ENCODE results near the gene SHISA7.

DNA sequence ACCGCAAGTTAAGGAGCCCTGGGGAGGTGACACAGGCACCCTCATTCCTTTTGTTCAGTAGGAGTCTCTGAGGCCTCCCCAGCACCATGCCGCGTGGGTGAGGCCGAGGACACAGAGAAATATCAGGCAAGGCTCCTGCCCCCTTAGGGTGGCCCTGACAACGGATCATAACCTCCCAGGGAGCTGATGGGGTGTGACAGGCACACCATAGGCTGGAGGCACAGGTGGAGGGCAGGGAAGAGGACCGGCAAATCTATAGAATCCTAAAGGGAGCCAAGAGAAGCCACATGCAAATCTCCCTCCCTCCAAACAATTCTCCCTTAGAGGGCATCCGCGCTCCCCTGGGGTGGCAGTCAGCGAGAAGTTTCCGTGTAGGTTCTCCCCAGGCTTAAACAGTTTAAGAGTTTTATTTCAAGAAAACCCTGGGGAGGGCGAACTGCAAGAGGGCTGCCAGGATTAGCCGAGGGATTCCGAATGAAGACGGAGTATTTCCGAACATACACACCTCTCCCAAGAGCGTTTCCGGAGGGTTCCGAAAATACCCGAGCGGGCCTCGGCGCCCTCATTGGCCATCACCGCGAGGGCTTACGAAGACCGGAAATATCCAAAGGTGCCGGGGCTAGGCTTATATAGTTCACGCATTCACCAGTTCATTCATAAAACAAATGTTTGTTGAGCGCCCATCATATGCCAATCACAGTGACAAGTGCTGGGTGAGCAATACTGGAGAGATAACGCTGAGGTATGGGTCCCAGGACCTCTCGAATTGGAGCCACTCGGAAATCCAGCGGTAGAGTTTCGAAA is 58.0 kb downstream of the SHISA7 start:
- TF ChIP-seq POLR2AphosphoS5 (IDR thresholded peaks at IDR 0.05; ENCODE audit: low read depth, low read length) (no peak), SPI1 (IDR thresholded peaks at IDR 0.05; ENCODE audit: low read depth, low read length) (no peak), POLR2A (IDR thresholded peaks at IDR 0.05; ENCODE audit: low read depth, low read length) (no peak), TAF1 (IDR thresholded peaks at IDR 0.05; ENCODE audit: low read depth, low read length) (no peak), PAX5 (IDR thresholded peaks at IDR 0.05; ENCODE audit: insufficient read depth, low read length, severe bottlenecking) (no peak)
